Thoracic aorta (tissue), 2 donors: ENCODE measurements around the gene GID8. TPM values are rescaled to one million over a fixed set of nuclear protein-coding genes. Genes with fewer than 3 reads are reported as not detected.

ENCODE experiments used
- ATAC-seq: fragments of 150-250 bp; one replicate; pipeline ENCODE4 v1.8.0; 2017; ENCODE audit warnings: low read depth; ENCODE audit not compliant: insufficient number of reproducible peaks, low FRiP score
- DNase-seq: peaks from one replicate; pipeline ENCODE4 v3.0.0-alpha.2; 2020; ENCODE audit warnings: low spot score
- H3K27ac ChIP-seq, 2 donors: fragments of 200-600 bp; sonication (generic); 1 replicate in 1 of 2; 2 replicates in 1 of 2; pipeline ENCODE4 v1.5.1; 2016; ENCODE audit warnings: mild to moderate bottlenecking in 2 of 2, moderate library complexity in 2 of 2
- H3K27me3 ChIP-seq: fragments of 200-600 bp; sonication (generic); replicated peaks from 2 replicates; pipeline ENCODE4 v1.6.0; 2016; ENCODE audit warnings: mild to moderate bottlenecking; ENCODE audit not compliant: insufficient read depth
- H3K36me3 ChIP-seq: fragments of 200-600 bp; sonication (generic); one replicate; pipeline ENCODE4 v1.5.1; 2016
- H3K4me1 ChIP-seq, 2 donors: fragments of 200-600 bp; sonication (generic); 1 replicate in 1 of 2; 2 replicates in 1 of 2; pipeline versions ENCODE4 v1.5.1 to v1.6.0; 2016; ENCODE audit warnings: low read depth in 2 of 2, mild to moderate bottlenecking in 1 of 2; ENCODE audit not compliant: control insufficient read depth in 1 of 2
- H3K4me3 ChIP-seq: fragments of 200-600 bp; sonication (generic); 2 replicates; pipeline ENCODE4 v1.5.1; 2016; ENCODE audit warnings: mild to moderate bottlenecking
- H3K9me3 ChIP-seq: fragments of 200-600 bp; sonication (generic); 2 replicates; pipeline ENCODE4 v1.5.1; 2016
- CTCF ChIP-seq: fragments of 200-600 bp; sonication (generic); IDR thresholded peaks from one replicate; pipeline ENCODE4 v1.5.1; 2019; ENCODE audit warnings: antibody characterized with exemption
- total RNA-seq, 2 donors: library from RNA; depleted of rRNA; stranded (reverse); fragments of >200 nt; gene quantifications; one replicate each; pipeline versions ENCODE4 v1.1.0 to v1.2.3, GENCODE V29; 2016

Gene GID8
- total RNA-seq, 2 donors from 2014 or later, result 29.1 to 30.3 TPM

GRCh38 chr20:62964700-62965099 is 26.8 kb downstream of the GID8 start:
- H3K27me3 ChIP-seq, result no peaks in the 10 kb centered on the region
- no peaks in the 10 kb centered on the region for H3K36me3 ChIP-seq
- no peaks in the 10 kb centered on the region for H3K9me3 ChIP-seq
- H3K4me1 ChIP-seq, result no peaks in the 10 kb centered on the region
- H3K4me3 ChIP-seq, result no peak overlapping the region
- no peak for TF ChIP-seq CTCF
- ATAC-seq, result no peak
- no peak overlapping the region for H3K27ac ChIP-seq
- DNase-seq, result no peak

GRCh38 chr20:62965363-62965771 is 27.4 kb downstream of the GID8 start:
- no peak overlapping the region for H3K27ac ChIP-seq
- no peaks in the 10 kb centered on the region for H3K4me1 ChIP-seq
- DNase-seq, result no peak
- no peak overlapping the region for H3K4me3 ChIP-seq
- H3K36me3 ChIP-seq, result no peaks in the 10 kb centered on the region
- no peaks in the 10 kb centered on the region for H3K9me3 ChIP-seq
- no peak for ATAC-seq
- H3K27me3 ChIP-seq, result no peaks in the 10 kb centered on the region
- TF ChIP-seq CTCF, result no peak

DNA sequence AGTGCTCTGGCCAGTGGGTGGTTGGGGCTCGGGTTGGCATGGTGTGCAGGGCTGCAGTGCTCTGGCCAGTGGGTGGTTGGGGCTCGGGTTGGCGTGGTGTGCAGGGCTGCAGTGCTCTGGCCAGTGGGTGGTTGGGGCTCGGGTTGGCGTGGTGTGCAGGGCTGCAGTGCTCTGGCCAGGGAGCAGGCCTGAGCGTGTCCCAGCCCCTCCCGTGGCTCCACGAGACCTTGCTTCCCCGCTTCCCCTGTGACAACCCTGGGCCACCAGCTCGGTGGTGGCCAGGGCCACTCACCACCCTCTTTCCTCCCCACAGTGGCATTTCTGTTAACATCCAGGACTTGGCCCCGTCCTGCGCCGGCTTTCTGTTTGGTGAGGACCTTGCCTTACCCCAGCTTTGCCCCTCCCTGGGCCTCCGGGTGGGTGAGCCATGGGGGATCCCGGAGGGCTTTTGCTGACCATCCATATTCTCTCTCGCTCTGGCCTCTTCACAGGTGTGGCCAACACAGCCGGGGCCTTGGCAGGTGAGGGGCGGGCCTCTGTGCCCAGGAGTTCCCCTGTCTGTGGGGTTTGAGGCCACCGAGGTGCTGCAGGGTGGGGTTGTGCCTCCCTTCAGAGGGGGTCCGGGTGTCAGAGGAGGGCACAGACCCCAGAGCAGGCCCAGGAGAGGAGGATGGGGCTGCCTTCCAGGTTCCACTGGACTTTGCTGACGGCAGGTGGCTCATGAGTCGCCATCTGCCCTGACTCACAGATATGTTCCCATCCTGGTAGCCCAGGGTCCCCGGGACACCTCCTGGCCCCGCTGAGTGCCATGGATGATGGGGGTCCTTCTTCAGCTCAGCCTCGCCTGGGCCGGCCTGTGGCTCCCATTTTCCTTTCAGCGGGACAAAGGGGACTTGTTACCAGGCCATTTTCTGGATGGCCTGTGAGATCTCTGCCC is 28.5 kb downstream of the GID8 start:
- Histone ChIP-seq H3K36me3 (no peaks in the 10 kb centered on the region), H3K27ac (no peak overlapping the region), H3K9me3 (no peaks in the 10 kb centered on the region), H3K4me1 (no peaks in the 10 kb centered on the region), H3K27me3 (no peaks in the 10 kb centered on the region), H3K4me3 (no peak overlapping the region)
- no peak for TF ChIP-seq CTCF
- DNase-seq (no peak), ATAC-seq (no peak)

DNA sequence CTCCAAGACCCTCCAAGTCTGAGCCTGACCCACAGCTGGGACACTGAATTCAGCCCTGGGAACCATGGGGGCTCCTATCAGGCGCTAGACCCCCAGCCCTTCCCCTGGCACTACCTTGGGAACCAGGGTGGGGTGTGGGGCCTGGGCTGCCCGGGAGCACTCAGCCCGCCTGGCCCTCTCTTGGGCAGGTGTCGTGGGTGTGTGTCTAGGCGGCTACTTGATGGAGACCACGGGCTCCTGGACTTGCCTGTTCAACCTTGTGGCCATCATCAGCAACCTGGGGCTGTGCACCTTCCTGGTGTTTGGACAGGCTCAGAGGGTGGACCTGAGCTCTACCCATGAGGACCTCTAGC is 29.2 kb downstream of the GID8 start:
- no peak for TF ChIP-seq CTCF
- Histone ChIP-seq H3K36me3 (no peaks in the 10 kb centered on the region), H3K27me3 (no peaks in the 10 kb centered on the region), H3K4me3 (no peak overlapping the region), H3K27ac (no peak overlapping the region), H3K4me1 (no peaks in the 10 kb centered on the region), H3K9me3 (no peaks in the 10 kb centered on the region)
- ATAC-seq (no peak), DNase-seq (no peak)

DNA sequence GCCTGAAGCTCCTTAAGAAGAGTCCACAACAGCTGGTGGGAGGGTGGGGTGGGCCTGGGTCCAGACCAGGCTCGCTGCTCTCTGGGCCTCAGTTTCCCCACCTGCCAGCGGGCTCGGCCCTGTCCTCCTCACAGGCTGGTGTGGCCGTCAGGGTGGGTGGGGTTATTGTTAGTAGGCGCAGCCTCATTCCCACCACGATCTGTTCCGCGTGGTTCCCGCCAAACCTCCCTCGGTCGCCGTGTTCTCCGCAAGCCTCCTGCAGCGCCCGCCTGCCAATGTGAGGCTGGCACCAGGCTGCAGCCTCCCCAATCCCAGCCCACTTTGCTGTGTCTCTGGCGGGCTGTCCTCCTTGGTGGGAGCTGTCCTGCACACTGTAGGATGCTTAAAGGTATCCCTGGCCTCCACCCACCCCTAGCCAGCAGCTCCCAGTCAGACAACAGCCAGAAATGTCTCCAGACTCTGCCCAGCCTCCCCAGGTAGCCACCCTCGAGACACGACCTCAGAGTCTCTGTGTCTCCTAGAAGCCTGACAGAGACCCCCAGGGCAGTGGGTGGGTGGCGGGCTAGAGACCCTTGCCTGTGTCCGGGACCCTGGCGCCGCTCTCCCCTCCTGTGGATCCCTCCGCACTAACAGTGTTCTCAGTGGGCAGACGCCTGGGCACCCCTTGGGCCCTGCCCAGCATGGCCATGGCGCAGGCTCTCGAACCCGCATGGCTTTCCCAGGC is 29.8 kb downstream of the GID8 start:
- no peak for TF ChIP-seq CTCF
- Histone ChIP-seq H3K9me3 (no peaks in the 10 kb centered on the region), H3K4me1 (peaks cover 3 to 5% of the 10 kb centered on the region in 2 donors), H3K4me3 (no peak overlapping the region), H3K27me3 (no peaks in the 10 kb centered on the region), H3K27ac (no peak overlapping the region), H3K36me3 (no peaks in the 10 kb centered on the region)
- ATAC-seq (no peak), DNase-seq (no peak)
